ENCODE data around the gene FXYD6. TPM values are rescaled to one million over a fixed set of nuclear protein-coding genes. Genes with fewer than 3 reads are reported as not detected.

Gene FXYD6
- total and polyA plus RNA-seq, 9 of the 15 experiments (the other 6 are each of a cell fraction or from before 2014, with no cell fraction given) = 0.07 to 0.35 TPM; not detected in 7

GRCh38 chr11:117842131-117842941 is 34.1 kb downstream of the FXYD6 start (continued):
- TF ChIP-seq CTCFL (IDR thresholded peaks at IDR 0.05; ENCODE audit: borderline replicate concordance, insufficient read depth, low read depth, low read length, poor library complexity, severe bottlenecking) (peak; percentile 27), EGR1 (conservative IDR thresholded peaks at IDR 0.05) (peak; percentile 44; the same call in 1 of the 2 replicates), MED1 (CRISPR knock-in tag; IDR thresholded peaks at IDR 0.05; ENCODE audit: borderline replicate concordance) (no peak), MTF1 (CRISPR knock-in tag; IDR thresholded peaks at IDR 0.05; ENCODE audit: borderline replicate concordance) (no peak), ZNF561 (CRISPR knock-in tag; conservative IDR thresholded peaks at IDR 0.05) (no peak), TBL1XR1 (IDR thresholded peaks at IDR 0.05; ENCODE audit: low read length in 2 of 2) (no peak), SRSF1 (IDR thresholded peaks at IDR 0.05; ENCODE audit: low read depth, low read length) (no peak), E2F3 (CRISPR knock-in tag; IDR thresholded peaks at IDR 0.05) (no peak), AFF1 (IDR thresholded peaks at IDR 0.05; ENCODE audit: low read depth in 1 of 2, partially characterized antibody in 2 of 2) (no peak), RBFOX2 (IDR thresholded peaks at IDR 0.05; ENCODE audit: low read depth, low read length) (no peak), HCFC1 (IDR thresholded peaks at IDR 0.05; ENCODE audit: low read depth, low read length) (no peak), ZNF253 (CRISPR knock-in tag; conservative IDR thresholded peaks at IDR 0.05) (no peak), NCOA4 (IDR thresholded peaks at IDR 0.05; ENCODE audit: partially characterized antibody) (no peak), JUND (IDR thresholded peaks at IDR 0.05; ENCODE audit: borderline replicate concordance, low read depth, low read length) (peak; percentile 42; the same call in 1 of the 2 replicates), JUND (tag; IDR thresholded peaks at IDR 0.05; ENCODE audit: borderline replicate concordance, low read depth, low read length) (no peak), ELK1 (CRISPR knock-in tag; IDR thresholded peaks at IDR 0.05) (no peak), ARID3B (CRISPR knock-in tag; IDR thresholded peaks at IDR 0.05; ENCODE audit: borderline replicate concordance) (no peak)

All from K562 (cell line).